ENCODE data around the gene FAM83E. TPM values are rescaled to one million over a fixed set of nuclear protein-coding genes. Genes with fewer than 3 reads are reported as not detected.
A peak's percentile ranks its signal among the peaks of the same experiment; 100 is the strongest.

FAM83E gene
- total RNA-seq, 1 donor from 2014 or later, result not detected

GRCh38 chr19:48638831-48639381 is 24.0 kb upstream of the FAM83E start:
- Histone ChIP-seq H3K27ac (peak overlapping the region; percentile 94 to 99), H3K4me1 (peaks cover 12 to 33% of the 10 kb centered on the region in 2 donors), H3K4me3 (no peak overlapping the region), H3K36me3 (no peaks in the 10 kb centered on the region), H3K9me3 (no peaks in the 10 kb centered on the region), H3K27me3 (no peaks in the 10 kb centered on the region)
- TF ChIP-seq CTCF (IDR thresholded peaks at IDR 0.05), result no peak
- intact Hi-C loops (cut with DNase I), result loop anchor here (5.0 to 10.0 kb wide), 4 partner anchors 338 to 1216 kb away; partner anchors contain the start of genes DKKL1, PRMT1, PTOV1 and TEAD2
- no peak for DNase-seq (ENCODE audit: low spot score in 2 of 2)

DNA sequence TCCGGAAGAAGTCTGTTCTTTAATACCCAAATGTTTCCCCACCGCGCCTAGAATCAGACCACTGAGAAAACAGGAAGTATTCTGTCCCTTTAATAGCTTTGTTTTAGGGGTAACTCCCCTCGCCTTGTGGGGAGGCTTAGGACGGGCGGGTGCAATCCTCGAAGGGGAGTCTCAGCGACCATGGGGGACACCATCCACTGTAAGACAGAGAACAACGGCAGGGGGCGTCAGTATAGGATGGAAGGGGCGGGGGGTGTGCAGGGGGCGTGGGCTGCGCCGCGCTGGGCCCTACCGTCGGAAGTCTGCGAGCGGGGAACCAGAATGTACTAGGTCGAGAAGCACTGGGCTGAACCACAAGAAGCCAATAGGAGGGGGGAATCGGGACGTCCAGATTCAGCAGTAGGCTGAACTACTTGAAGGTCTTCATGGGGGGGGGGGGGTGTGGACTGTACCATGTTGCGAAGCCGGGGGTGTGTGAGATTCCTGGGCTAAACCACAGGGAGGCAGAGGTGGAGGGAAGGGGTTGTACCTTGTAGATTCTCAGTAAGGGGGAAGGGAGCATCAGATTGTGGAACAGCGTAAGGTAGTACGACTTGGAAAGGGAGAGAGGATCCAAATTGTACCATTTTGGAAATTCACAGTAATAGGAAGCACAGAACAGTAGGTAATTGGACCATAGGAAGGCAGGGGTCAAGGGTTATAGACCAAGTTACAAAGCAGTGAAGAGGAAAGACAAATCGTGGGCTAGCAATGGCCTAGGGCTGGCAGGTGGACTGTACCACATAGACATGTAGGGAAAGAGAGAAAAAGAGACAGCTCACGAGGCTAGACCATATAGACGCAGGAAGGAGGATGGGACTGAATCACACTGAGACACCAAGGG is 23.3 kb upstream of the FAM83E start:
- Histone ChIP-seq H3K36me3 (no peaks in the 10 kb centered on the region), H3K27me3 (no peaks in the 10 kb centered on the region), H3K9me3 (no peaks in the 10 kb centered on the region), H3K4me3 (peak overlapping the region; percentile 66 to 89), H3K4me1 (peaks cover 19 to 39% of the 10 kb centered on the region in 2 donors), H3K27ac (peak overlapping the region; percentile 94 to 99)
- intact Hi-C loops (cut with DNase I), result loop anchor here (2.0 to 10.0 kb wide), 5 partner anchors 169 to 1217 kb away; partner anchors contain the start of genes CYTH2, DKKL1, PRMT1 and PTOV1
- TF ChIP-seq CTCF (IDR thresholded peaks at IDR 0.05), result no peak
- DNase-seq (ENCODE audit: low spot score in 2 of 2), result peak; percentile 53 to 92

DNA sequence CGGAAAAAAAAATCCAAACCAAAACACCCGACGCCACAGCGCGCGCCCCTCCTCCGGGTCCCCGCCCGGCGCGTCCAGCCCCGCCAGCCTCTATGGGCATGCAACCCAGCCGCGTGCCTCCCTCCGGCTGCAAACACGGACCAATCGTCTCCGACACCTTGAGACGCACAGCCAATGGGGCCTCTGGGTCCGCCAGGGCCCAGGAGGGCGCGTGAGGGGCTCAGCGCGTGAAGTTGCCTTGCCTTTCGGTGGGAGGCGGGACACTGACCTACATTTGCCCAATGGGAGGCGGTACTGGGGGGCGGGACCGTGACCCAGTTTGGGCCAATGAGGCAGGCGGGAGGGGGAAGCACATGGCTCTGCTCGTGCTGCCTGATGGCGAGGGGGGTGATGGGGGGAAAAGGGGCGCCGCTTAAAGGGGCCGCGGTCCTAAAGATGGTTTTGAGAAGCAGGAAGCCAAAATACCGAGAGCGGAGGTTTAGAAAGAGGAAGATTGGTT is 22.6 kb upstream of the FAM83E start:
- DNase-seq (ENCODE audit: low spot score in 2 of 2), result peak; percentile 98 to 100
- H3K4me3 ChIP-seq, result peak overlapping the region; percentile 66 to 89
- peaks cover 0 to 3% of the 10 kb centered on the region in 2 donors for H3K36me3 ChIP-seq
- H3K27ac ChIP-seq, result peak overlapping the region; percentile 94 to 99
- TF ChIP-seq CTCF (IDR thresholded peaks at IDR 0.05), result no peak
- intact Hi-C loops (cut with DNase I), result loop anchor here (2.0 to 10.0 kb wide), 5 partner anchors 169 to 1217 kb away; partner anchors contain the start of genes CYTH2, DKKL1, PRMT1 and PTOV1
- no peaks in the 10 kb centered on the region for H3K9me3 ChIP-seq
- no peaks in the 10 kb centered on the region for H3K27me3 ChIP-seq
- H3K4me1 ChIP-seq, result peaks cover 19 to 39% of the 10 kb centered on the region in 2 donors

DNA sequence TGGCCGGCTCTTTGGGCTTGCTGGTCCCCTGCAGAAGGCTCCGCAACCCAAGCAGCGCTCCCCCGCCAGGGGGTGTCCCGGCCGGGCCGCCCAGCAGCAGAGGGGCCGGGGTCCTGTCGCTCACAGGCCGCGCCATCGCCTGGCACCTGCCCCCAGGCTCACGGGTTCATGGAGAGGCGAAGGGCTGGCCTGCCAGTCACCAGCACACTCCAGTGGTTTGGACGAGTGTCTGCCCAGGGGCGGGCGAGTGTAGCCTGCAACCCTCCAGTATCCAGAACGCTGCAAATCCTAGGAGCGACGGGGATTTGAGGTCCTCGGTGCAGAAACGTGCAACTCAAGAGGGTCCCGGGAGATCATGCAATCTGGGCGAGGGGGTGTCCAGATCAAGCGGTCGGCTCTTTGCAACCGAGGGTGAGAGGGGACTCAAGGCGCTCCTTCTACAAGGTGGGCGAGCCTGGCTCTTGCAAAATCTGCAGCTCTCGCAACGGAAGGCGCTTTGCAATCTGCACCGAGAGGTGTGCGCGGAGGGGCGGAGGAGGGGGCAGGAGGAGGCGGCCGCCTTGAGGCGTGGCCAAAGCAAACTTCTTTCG is 22.1 kb upstream of the FAM83E start, which contains the start of gene DBP:
Gene DBP, minus strand, starts transcription at position 521 of the 590 bp plus-strand sequence. Its CDS starts 385 bp downstream, at position 136.
- intact Hi-C loops (cut with DNase I), result loop anchor here (2.0 to 10.0 kb wide), 5 partner anchors 168 to 1218 kb away; partner anchors contain the start of genes CYTH2, DKKL1, PRMT1 and PTOV1
- H3K9me3 ChIP-seq, result no peaks in the 10 kb centered on the region
- H3K36me3 ChIP-seq, result peaks cover 0 to 5% of the 10 kb centered on the region in 2 donors
- H3K4me3 ChIP-seq, result peak within 1 kb of the TSS; percentile 66 to 89
- H3K27ac ChIP-seq, result peak within 1 kb of the TSS; percentile 94 to 99
- peak in 1 of 2 donors; percentile 81 for DNase-seq (ENCODE audit: low spot score in 2 of 2)
- peak in 1 of 3 experiments; percentile 17 for TF ChIP-seq CTCF (IDR thresholded peaks at IDR 0.05)
- no peaks in the 10 kb centered on the region for H3K27me3 ChIP-seq
- H3K4me1 ChIP-seq, result peaks cover 19 to 39% of the 10 kb centered on the region in 2 donors

Measured in ascending aorta (tissue), 2 donors.